ENCODE results near the gene GALNT9.

GALNT9 gene

DNA sequence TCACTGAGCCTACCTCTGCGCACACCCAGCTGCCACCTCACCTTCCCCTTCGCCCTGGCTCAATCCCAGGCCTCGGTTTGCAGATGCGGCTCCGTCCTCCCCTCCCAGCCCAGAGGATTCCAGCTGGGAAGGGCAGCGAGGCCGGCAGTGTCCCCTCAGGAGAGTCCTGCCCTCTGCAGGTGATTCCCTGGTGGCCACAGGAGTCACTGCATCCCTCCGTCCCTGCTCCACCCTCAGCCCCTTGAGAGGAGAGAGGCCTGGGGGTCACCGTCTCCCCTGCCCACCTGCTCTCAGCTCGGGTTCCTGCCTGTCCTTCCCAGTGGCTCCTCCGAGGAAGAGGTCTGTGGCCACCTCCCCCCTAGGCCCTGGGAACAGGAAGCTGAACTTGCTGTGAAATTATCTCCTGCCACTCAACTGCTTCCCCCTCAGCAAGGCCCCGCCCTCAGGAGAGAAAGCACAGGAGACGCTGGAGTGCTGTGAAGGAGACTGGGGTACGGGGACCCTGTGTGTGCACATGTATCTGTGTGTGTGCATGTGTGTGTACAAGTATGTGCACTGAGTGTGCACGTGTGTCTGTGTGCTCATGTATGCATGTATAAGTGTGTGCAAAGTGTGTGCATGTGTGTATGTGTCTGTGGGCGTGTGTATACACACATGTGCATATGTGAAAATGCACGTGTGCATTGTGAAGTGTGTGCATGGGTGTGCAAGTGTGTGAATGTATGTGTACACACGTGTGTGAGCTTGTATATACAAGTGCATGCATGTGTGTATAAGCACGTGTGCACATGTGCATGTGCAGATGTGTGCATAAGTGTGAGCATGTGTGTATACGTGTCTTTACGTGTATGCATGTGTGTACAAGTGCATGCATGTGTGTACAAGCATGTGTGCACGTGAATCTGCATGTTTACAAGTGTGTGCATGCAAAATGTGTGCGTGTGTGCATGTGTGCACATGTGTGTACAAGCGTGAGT, 13.2 kb upstream of the GALNT9 start:
- H3K27ac ChIP-seq (ENCODE audit: low read depth, low read length), result no peak overlapping the region

DNA sequence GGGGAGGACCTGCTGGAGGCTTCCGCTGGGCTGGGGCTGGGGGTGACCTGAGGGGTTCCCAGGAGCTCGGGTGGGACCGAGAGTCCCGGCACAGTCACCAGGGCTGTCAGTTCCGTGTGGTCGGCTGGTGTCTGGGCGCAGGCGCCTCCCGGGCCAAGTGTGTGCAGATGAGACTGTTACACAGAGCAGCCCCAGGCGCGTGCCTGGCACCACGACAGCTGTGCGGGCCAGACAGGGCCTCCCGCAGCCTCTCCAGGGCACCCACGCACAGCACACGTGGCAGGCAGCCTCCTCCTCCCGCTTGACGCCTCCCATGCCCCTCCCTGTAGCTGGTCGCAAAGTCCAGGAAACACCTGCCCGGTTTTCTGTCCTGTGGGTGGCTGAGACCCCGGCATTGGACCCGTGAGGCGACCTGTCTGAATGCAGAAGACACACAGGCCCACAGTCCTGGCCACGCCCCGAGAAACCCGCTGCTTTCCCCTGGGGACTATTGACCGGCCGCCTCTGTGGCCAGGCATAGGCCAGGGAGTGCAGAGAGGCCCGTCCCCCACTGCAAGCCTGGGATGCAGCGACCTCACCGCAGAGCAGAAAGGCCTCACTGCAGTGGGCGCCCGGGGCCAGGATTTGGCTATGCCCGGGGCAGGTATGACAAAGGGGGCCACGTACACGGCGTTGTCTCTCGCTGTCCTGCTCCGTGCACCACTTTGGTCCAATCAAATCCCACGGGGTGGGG, 12.1 kb upstream of the GALNT9 start:
- Histone ChIP-seq H3K4me3 (ENCODE audit: low read depth, low read length) (no peak overlapping the region), H2AFZ (ENCODE audit: low read length, unreplicated experiment) (no peak overlapping the region), H3K36me3 (ENCODE audit: insufficient read depth, low read length) (no peaks in the 10 kb centered on the region), H3K4me1 (ENCODE audit: control insufficient read depth, insufficient read depth, low read length, unreplicated experiment) (no peaks in the 10 kb centered on the region), H3K79me2 (ENCODE audit: control insufficient read depth, insufficient read depth, low read length, unreplicated experiment) (no peaks in the 10 kb centered on the region), H3K27ac (ENCODE audit: low read depth, low read length) (no peak overlapping the region), H3K27me3 (ENCODE audit: insufficient read depth, low read length) (peaks cover 31% of the 10 kb centered on the region)

More for the DNA sequence above, 13.2 kb upstream of the GALNT9 start:
- no peaks in the 10 kb centered on the region for H3K79me2 ChIP-seq (ENCODE audit: control insufficient read depth, insufficient read depth, low read length, unreplicated experiment)
- H3K4me1 ChIP-seq (ENCODE audit: control insufficient read depth, insufficient read depth, low read length, unreplicated experiment), result no peaks in the 10 kb centered on the region
- no peaks in the 10 kb centered on the region for H3K36me3 ChIP-seq (ENCODE audit: insufficient read depth, low read length)
- peaks cover 32% of the 10 kb centered on the region for H3K27me3 ChIP-seq (ENCODE audit: insufficient read depth, low read length)
- no peak overlapping the region for H3K4me3 ChIP-seq (ENCODE audit: low read depth, low read length)
- no peak overlapping the region for H2AFZ ChIP-seq (ENCODE audit: low read length, unreplicated experiment)

DNA sequence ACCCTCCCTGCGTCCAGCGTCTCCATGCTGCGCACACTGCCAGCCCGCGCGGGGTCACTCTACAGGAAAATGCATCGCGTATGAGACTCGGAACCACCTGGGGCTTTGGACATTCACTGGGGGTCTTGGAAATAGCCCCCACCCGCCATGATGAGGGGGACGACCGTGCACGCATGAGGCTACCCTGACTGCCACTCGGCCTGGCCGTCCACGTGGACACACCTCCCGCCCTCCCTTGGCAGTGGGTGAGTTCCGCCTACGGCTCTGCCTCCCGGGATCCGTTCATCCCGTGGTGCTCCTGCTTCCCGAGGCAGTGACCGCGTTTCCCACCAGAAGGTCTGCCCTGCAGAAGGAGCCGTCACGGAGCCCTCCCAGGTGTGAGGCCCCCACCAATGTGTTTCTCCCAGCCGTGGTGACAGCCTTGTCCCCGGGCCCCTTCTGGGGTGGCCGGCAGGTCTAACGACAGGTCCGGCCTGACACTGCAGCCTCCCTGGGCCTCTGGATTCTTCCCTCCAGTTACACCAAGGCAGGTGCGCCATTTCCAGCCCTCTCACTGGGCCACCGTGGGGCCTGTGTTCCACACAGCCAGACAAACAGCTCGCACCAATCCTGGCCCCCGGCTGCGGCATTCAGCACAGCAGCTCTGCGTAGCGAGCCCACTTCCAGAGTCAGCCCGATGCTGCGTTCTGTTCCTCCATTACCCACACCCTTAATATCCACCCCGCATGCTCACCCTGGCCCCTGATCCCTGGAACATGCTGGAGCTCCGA, 11.1 kb upstream of the GALNT9 start:
- Histone ChIP-seq H3K4me1 (ENCODE audit: control insufficient read depth, insufficient read depth, low read length, unreplicated experiment) (no peaks in the 10 kb centered on the region), H3K36me3 (ENCODE audit: insufficient read depth, low read length) (no peaks in the 10 kb centered on the region), H3K79me2 (ENCODE audit: control insufficient read depth, insufficient read depth, low read length, unreplicated experiment) (no peaks in the 10 kb centered on the region), H3K27me3 (ENCODE audit: insufficient read depth, low read length) (peaks cover 21% of the 10 kb centered on the region; the same call in 1 of the 2 replicates), H3K4me3 (ENCODE audit: low read depth, low read length) (no peak overlapping the region), H2AFZ (ENCODE audit: low read length, unreplicated experiment) (no peak overlapping the region), H3K27ac (ENCODE audit: low read depth, low read length) (no peak overlapping the region)

DNA sequence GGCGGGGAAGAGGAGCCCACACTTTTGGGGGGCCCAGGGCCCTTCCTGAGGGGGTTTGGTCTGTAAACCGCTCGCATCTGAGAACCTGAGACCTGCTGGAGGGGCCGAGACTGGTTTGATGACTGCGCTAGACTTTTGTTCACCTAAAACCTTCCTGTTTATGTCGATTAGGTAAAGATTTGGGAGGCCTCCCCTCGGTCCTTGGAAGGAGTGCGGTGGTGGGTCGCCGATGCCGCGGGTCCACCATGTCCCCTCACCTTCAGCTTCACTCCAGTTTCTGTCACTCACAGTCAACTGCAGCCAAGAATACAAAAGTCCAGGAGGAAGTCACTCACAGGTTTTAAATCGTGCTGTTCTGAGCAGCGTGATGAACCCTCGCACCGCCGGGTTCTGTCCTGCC, 10.5 kb upstream of the GALNT9 start:
- Histone ChIP-seq H3K4me1 (ENCODE audit: control insufficient read depth, insufficient read depth, low read length, unreplicated experiment) (no peaks in the 10 kb centered on the region), H3K79me2 (ENCODE audit: control insufficient read depth, insufficient read depth, low read length, unreplicated experiment) (no peaks in the 10 kb centered on the region), H3K27me3 (ENCODE audit: insufficient read depth, low read length) (peaks cover 16% of the 10 kb centered on the region; the same call in 1 of the 2 replicates), H3K36me3 (ENCODE audit: insufficient read depth, low read length) (no peaks in the 10 kb centered on the region), H3K4me3 (ENCODE audit: low read depth, low read length) (no peak overlapping the region), H2AFZ (ENCODE audit: low read length, unreplicated experiment) (no peak overlapping the region), H3K27ac (ENCODE audit: low read depth, low read length) (no peak overlapping the region)

DNA sequence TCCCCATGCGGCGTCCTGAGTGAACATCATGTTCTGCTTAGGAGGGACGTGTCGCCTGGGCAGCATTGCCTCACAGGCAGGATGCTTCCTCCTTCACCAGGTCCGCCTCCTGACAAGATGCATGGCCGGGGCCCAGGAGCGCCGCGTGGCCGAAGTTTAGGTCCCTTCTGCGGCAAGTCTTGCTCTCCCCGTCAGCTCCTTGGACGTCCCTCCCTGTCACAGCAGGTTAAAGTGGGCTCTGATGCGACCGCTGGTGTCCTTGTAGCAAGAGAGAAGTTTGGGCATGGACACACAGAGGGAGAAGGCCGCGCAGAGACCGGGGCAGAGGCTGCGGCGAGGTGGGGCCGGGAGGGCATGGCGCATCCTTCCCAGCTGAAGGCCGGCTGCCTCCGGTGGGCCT, 9.4 kb upstream of the GALNT9 start:
- H3K36me3 ChIP-seq (ENCODE audit: insufficient read depth, low read length), result no peaks in the 10 kb centered on the region
- no peaks in the 10 kb centered on the region for H3K4me1 ChIP-seq (ENCODE audit: control insufficient read depth, insufficient read depth, low read length, unreplicated experiment)
- H3K27ac ChIP-seq (ENCODE audit: low read depth, low read length), result no peak overlapping the region
- H2AFZ ChIP-seq (ENCODE audit: low read length, unreplicated experiment), result no peak overlapping the region
- no peak overlapping the region for H3K4me3 ChIP-seq (ENCODE audit: low read depth, low read length)
- peaks cover 15% of the 10 kb centered on the region; the same call in 1 of the 2 replicates for H3K27me3 ChIP-seq (ENCODE audit: insufficient read depth, low read length)
- H3K79me2 ChIP-seq (ENCODE audit: control insufficient read depth, insufficient read depth, low read length, unreplicated experiment), result no peaks in the 10 kb centered on the region

DNA sequence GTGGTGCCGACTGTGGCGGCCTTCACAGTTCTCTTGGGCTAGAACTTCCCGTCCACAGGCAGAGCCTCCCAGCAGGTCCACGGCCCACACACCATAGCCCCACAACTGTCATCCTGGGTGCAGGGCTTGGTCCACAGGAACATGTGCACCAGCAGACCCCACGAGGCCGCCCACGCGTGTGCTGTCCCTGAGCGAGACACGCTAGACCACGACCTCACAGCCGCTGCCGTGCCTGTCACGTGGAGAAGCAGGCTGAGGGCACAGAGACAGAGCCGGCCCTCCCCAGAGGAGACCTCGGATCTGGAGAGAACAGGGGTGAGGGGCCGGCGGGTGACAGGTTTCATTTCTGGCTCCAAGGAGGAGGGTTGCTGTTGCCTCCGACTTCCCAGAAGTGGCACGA, 8.9 kb upstream of the GALNT9 start:
- Histone ChIP-seq H3K79me2 (ENCODE audit: control insufficient read depth, insufficient read depth, low read length, unreplicated experiment) (no peaks in the 10 kb centered on the region), H2AFZ (ENCODE audit: low read length, unreplicated experiment) (no peak overlapping the region), H3K4me1 (ENCODE audit: control insufficient read depth, insufficient read depth, low read length, unreplicated experiment) (no peaks in the 10 kb centered on the region), H3K27me3 (ENCODE audit: insufficient read depth, low read length) (peaks cover 15% of the 10 kb centered on the region; the same call in 1 of the 2 replicates), H3K4me3 (ENCODE audit: low read depth, low read length) (no peak overlapping the region), H3K36me3 (ENCODE audit: insufficient read depth, low read length) (no peaks in the 10 kb centered on the region), H3K27ac (ENCODE audit: low read depth, low read length) (no peak overlapping the region)

DNA sequence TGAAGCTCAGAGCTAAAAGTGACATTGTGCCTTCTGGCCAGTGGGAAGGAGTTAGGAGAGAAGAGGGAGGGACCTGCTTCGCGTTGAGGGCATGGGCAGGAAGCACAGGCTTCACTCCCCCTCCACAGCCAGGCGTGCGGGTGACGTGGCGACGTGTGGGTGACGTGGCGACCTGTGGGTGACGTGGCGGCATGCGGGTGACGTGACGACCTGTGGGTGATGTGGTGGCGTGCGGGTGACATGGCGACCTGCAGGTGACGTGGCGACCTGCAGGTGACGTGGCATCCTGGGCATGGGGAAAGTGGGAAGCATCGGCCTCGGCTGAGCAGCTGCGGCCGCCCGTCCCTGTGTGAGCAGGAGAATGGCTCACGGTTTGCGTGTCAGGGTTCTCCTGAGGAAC, 8.2 kb upstream of the GALNT9 start:
- no peak overlapping the region for H3K4me3 ChIP-seq (ENCODE audit: low read depth, low read length)
- no peak overlapping the region for H2AFZ ChIP-seq (ENCODE audit: low read length, unreplicated experiment)
- H3K79me2 ChIP-seq (ENCODE audit: control insufficient read depth, insufficient read depth, low read length, unreplicated experiment), result no peaks in the 10 kb centered on the region
- no peaks in the 10 kb centered on the region for H3K36me3 ChIP-seq (ENCODE audit: insufficient read depth, low read length)
- peaks cover 15% of the 10 kb centered on the region; the same call in 1 of the 2 replicates for H3K27me3 ChIP-seq (ENCODE audit: insufficient read depth, low read length)
- H3K4me1 ChIP-seq (ENCODE audit: control insufficient read depth, insufficient read depth, low read length, unreplicated experiment), result no peaks in the 10 kb centered on the region
- no peak overlapping the region for H3K27ac ChIP-seq (ENCODE audit: low read depth, low read length)

DNA sequence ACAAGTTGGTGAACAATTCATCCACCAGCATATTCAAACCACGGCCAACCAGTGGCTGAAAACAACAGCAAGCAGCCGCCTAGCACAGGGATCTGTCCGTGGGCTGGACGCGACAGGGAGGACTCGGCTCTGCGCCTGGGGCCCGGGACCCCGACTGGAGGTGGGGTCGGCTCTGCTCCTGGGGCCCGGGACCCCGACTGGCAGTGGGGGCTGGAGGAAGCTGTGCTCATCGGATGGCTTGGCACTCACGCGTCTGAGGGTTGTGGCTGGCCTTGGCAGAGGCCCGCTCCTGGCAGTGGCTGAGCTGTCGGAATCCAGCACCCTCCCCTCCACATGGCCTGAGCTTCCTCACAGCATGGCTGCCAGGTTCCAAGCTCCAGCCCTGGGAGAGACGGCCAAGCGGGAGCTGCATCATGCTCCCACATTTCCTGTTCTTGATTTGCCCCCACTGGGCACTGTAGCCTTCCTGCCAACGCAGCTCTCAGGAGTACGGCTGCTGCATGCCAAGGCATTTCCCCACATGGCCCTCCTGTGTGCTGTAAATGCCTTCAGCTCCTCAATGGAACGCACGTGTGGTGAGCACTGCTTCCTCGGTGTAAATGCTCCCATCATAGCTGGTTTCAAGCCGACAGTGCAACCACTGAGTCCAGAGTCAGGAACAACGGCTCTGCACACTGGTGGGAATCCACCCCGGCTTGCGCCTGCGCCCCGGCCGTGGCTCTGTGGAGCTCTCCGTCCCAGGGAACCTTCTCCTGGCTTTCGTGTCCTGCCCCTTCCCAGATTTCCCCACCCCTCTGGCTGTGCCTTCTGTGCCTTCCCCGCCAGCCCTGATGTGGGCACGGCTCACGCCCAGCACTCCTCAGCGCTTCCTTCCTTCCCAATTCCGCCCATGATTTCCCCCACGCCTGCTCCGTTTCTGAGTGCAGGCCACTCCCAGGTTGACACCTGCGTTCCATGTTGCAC, 7.3 kb upstream of the GALNT9 start:
- no peak overlapping the region for H3K27ac ChIP-seq (ENCODE audit: low read depth, low read length)
- H3K27me3 ChIP-seq (ENCODE audit: insufficient read depth, low read length), result peaks cover 22% of the 10 kb centered on the region
- no peaks in the 10 kb centered on the region for H3K79me2 ChIP-seq (ENCODE audit: control insufficient read depth, insufficient read depth, low read length, unreplicated experiment)
- no peak overlapping the region for H3K4me3 ChIP-seq (ENCODE audit: low read depth, low read length)
- H3K36me3 ChIP-seq (ENCODE audit: insufficient read depth, low read length), result no peaks in the 10 kb centered on the region
- H3K4me1 ChIP-seq (ENCODE audit: control insufficient read depth, insufficient read depth, low read length, unreplicated experiment), result no peaks in the 10 kb centered on the region
- H2AFZ ChIP-seq (ENCODE audit: low read length, unreplicated experiment), result no peak overlapping the region

DNA sequence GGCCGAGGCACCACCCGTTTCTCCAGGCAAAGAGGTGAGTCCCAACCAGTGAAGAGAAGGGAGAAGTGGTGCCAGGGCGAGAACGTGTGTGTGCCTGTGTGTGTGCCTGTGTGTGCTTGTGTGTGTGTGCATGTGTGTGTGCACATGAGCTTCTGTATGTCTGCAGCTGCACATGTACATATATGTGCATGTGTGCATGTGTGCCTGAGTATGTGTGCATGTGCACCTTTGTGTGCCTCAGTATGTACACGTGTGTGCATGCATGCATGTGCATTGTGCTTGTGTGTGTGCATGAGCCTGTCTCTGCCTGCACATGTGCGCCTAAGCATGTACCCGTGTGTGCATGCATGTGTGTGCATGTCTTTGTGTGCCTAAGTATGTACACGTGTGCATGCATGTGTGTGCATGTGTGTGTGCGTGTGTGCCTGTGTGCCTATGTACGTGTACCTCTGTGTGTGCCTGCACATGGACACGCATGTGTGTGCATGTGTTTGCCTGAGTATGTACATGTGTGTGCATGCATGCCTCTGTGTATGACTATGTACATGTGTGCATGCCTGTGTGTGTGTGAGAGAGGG, 5.9 kb upstream of the GALNT9 start:
- H3K4me1 ChIP-seq (ENCODE audit: control insufficient read depth, insufficient read depth, low read length, unreplicated experiment), result no peaks in the 10 kb centered on the region
- no peaks in the 10 kb centered on the region for H3K79me2 ChIP-seq (ENCODE audit: control insufficient read depth, insufficient read depth, low read length, unreplicated experiment)
- H3K27ac ChIP-seq (ENCODE audit: low read depth, low read length), result no peak overlapping the region
- no peak overlapping the region for H2AFZ ChIP-seq (ENCODE audit: low read length, unreplicated experiment)
- H3K4me3 ChIP-seq (ENCODE audit: low read depth, low read length), result no peak overlapping the region
- peaks cover 37% of the 10 kb centered on the region for H3K27me3 ChIP-seq (ENCODE audit: insufficient read depth, low read length)
- H3K36me3 ChIP-seq (ENCODE audit: insufficient read depth, low read length), result no peaks in the 10 kb centered on the region

All from ACC112 (cell line).